IMR-90 (cell line): ENCODE data around the gene CAMTA1. TPM values are rescaled to one million over a fixed set of nuclear protein-coding genes. Genes with fewer than 3 reads are reported as not detected.

Experiments used
- ATAC-seq: fragments of 200-7000 bp; cut with Tn5 transposase; 2 replicates; pipeline ENCODE4 v1.9.1; 2020; ENCODE audit warnings: low read depth, mild to moderate bottlenecking, moderate library complexity
- BruUV-seq: library from RNA; stranded (reverse); fragments of 400-500 nt; replicated peaks from 2 replicates; lab custom pipeline; 2021; lab: Mats Ljungman, UMichigan
- CTCF ChIA-PET: fragments of 300-600 bp; formaldehyde crosslinking; extraction: SDS; loops from one replicate; lab custom pipeline; 2021; ENCODE audit warnings: antibody characterized with exemption; lab: Yijun Ruan, JAX
- POLR2A ChIA-PET: fragments of 300-600 bp; sonication (Branson Sonifier 250); formaldehyde crosslinking; loops from one replicate; lab custom pipeline; 2022; ENCODE audit warnings: antibody characterized with exemption; ENCODE audit not compliant: unreplicated experiment; lab: Charles Lee
- DNase-seq: peaks from one replicate; pipeline ENCODE4 v3.0.0; 2013
- H2AFZ ChIP-seq: replicated peaks from 2 replicates; pipeline ENCODE3; 2013; ENCODE audit warnings: low read length, mild to moderate bottlenecking; ENCODE audit not compliant: poor library complexity
- H2AK5ac ChIP-seq: 2 replicates; pipeline ENCODE4 v1.6.1; 2013; ENCODE audit warnings: low read depth, low read length, inconsistent platforms
- H2AK9ac ChIP-seq: replicated peaks from 2 replicates; pipeline ENCODE3; 2013; ENCODE audit warnings: mild to moderate bottlenecking, low read depth, low read length, moderate library complexity; ENCODE audit not compliant: poor library complexity
- H2BK120ac ChIP-seq: 2 replicates; pipeline ENCODE4 v1.6.1; 2013; ENCODE audit warnings: low read depth, low read length, inconsistent platforms
- H2BK15ac ChIP-seq: 3 replicates; pipeline ENCODE4 v1.6.1; 2013; ENCODE audit warnings: low read depth, low read length, inconsistent platforms
- H2BK20ac ChIP-seq: 2 replicates; pipeline ENCODE4 v1.6.1; 2013; ENCODE audit warnings: low read depth, mild to moderate bottlenecking, inconsistent platforms, low read length, moderate library complexity
- H2BK5ac ChIP-seq: 2 replicates; pipeline ENCODE4 v1.6.1; 2013; ENCODE audit warnings: mild to moderate bottlenecking, low read depth, low read length, inconsistent platforms; ENCODE audit not compliant: poor library complexity, severe bottlenecking
- H3K14ac ChIP-seq: replicated peaks from 2 replicates; pipeline ENCODE4 v1.6.1; 2013; ENCODE audit warnings: low read depth, low read length, inconsistent platforms
- H3K18ac ChIP-seq: 2 replicates; pipeline ENCODE4 v1.6.1; 2013; ENCODE audit warnings: low read depth, low read length, control low read depth
- H3K23ac ChIP-seq: 2 replicates; pipeline ENCODE4 v1.6.1; 2013; ENCODE audit warnings: low read depth, low read length, inconsistent platforms
- H3K27ac ChIP-seq: 2 replicates; pipeline ENCODE4 v1.5.1; 2013; ENCODE audit warnings: mild to moderate bottlenecking, control low read depth, low read length; ENCODE audit not compliant: insufficient read depth
- H3K27me3 ChIP-seq: 2 replicates; pipeline ENCODE4 v1.6.1; 2013; ENCODE audit warnings: low read length; ENCODE audit not compliant: control insufficient read depth, insufficient read depth
- H3K36me3 ChIP-seq: 2 replicates; pipeline ENCODE4 v1.6.1; 2013; ENCODE audit warnings: low read length, mixed read lengths; ENCODE audit not compliant: control insufficient read depth, insufficient read depth
- H3K4ac ChIP-seq: 2 replicates; pipeline ENCODE4 v1.6.1; 2013; ENCODE audit warnings: low read depth, low read length, inconsistent platforms
- H3K4me1 ChIP-seq: 2 replicates; pipeline ENCODE4 v1.6.1; 2013; ENCODE audit warnings: low read length, mixed read lengths; ENCODE audit not compliant: control insufficient read depth, insufficient read depth
- H3K4me2 ChIP-seq: 2 replicates; pipeline ENCODE4 v1.6.1; 2013; ENCODE audit warnings: low read depth, mild to moderate bottlenecking, control low read depth, low read length, moderate library complexity
- H3K4me3 ChIP-seq: 2 replicates; pipeline ENCODE4 v1.5.1; 2013; ENCODE audit warnings: low read depth, mild to moderate bottlenecking, control low read depth, low read length, moderate library complexity; ENCODE audit not compliant: insufficient read depth
- H3K56ac ChIP-seq: 2 replicates; pipeline ENCODE4 v1.6.1; 2013; ENCODE audit warnings: low read length, inconsistent platforms; ENCODE audit not compliant: insufficient read depth; ENCODE audit errors: extremely low read depth
- H3K79me1 ChIP-seq, 2 experiments: 2 replicates each; pipeline ENCODE4 v1.6.1; 2013; ENCODE audit warnings: low read length in 2 of 2, inconsistent platforms in 1 of 2, low read depth in 1 of 2
- H3K9ac ChIP-seq: 2 replicates; pipeline ENCODE4 v1.6.1; 2013; ENCODE audit warnings: low read depth, low read length, control low read depth
- H3K9me1 ChIP-seq: 2 replicates; pipeline ENCODE4 v1.6.1; 2013; ENCODE audit warnings: low read length, inconsistent platforms; ENCODE audit not compliant: insufficient read depth
- H3K9me3 ChIP-seq: 2 replicates; pipeline ENCODE4 v1.6.1; 2013; ENCODE audit warnings: low read length; ENCODE audit not compliant: control insufficient read depth, insufficient read depth
- H4K20me1 ChIP-seq: 2 replicates; pipeline ENCODE4 v1.6.1; 2013; ENCODE audit warnings: low read length, inconsistent platforms; ENCODE audit not compliant: insufficient read depth
- H4K5ac ChIP-seq: 2 replicates; pipeline ENCODE4 v1.6.1; 2013; ENCODE audit warnings: mild to moderate bottlenecking, low read depth, low read length, control low read depth
- H4K8ac ChIP-seq, 2 experiments: 2 replicates each; pipeline ENCODE4 v1.6.1; 2013; ENCODE audit warnings: low read depth in 2 of 2, low read length in 2 of 2, control low read depth in 1 of 2, inconsistent platforms in 1 of 2
- H4K91ac ChIP-seq: 2 replicates; pipeline ENCODE4 v1.6.1; 2013; ENCODE audit warnings: low read depth, low read length, inconsistent platforms; ENCODE audit not compliant: insufficient read depth
- CEBPB ChIP-seq: IDR thresholded peaks from 2 replicates; pipeline ENCODE4 v1.6.1; 2012; ENCODE audit warnings: low read depth, low read length, improper control_type of control experiment
- FOS ChIP-seq: fragments of 150-350 bp; IDR thresholded peaks from 2 replicates; pipeline ENCODE4 v1.6.1; 2016; ENCODE audit warnings: low read depth, low read length
- MXI1 ChIP-seq: IDR thresholded peaks from 2 replicates; pipeline ENCODE4 v1.6.1; 2012; ENCODE audit warnings: low read depth, mild to moderate bottlenecking, low read length, moderate library complexity, borderline replicate concordance
- POLR2A ChIP-seq: IDR thresholded peaks from 2 replicates; pipeline ENCODE4 v1.6.1; 2012; ENCODE audit warnings: mild to moderate bottlenecking, low read depth, low read length
- RCOR1 ChIP-seq: IDR thresholded peaks from 2 replicates; pipeline ENCODE4 v1.6.1; 2012; ENCODE audit warnings: mild to moderate bottlenecking, low read length, improper control_type of control experiment; ENCODE audit not compliant: insufficient replicate concordance
- SMC3 ChIP-seq: fragments of 150-350 bp; IDR thresholded peaks from 2 replicates; pipeline ENCODE4 v1.6.1; 2016; ENCODE audit warnings: low read depth, mild to moderate bottlenecking, antibody characterized with exemption, low read length, moderate library complexity
- WGBS, 2 experiments: methylation state at CpG; one replicate each; pipeline versions ENCODE4 v1.1.5 to v1.1.7; 2013; ENCODE audit warnings: missing lambda C conversion rate in 2 of 2; ENCODE audit not compliant: insufficient read length in 1 of 2; ENCODE audit errors: extremely low coverage in 2 of 2; 5-methylcytosine and 5-hydroxymethylcytosine counted together
- dilution Hi-C: fragments of 300-500 bp; cut with HindIII; formaldehyde crosslinking; loops from one replicate; pipeline ENCODE4 v1.14.3; 2018; ENCODE audit warnings: low sequenced_read_pairs; ENCODE audit not compliant: unreplicated experiment
- in situ Hi-C: fragments of 300-500 bp; cut with MboI; formaldehyde crosslinking; loops from 3 replicates; pipeline ENCODE4 v1.14.3; 2019; ENCODE audit warnings: low sequenced_read_pairs, inconsistent platforms, mixed read lengths
- intact Hi-C: fragments of 100-400 bp; cut with micrococcal nuclease; formaldehyde crosslinking; loops from 2 replicates; pipeline ENCODE4 v1.10.0; 2022
- polyA plus RNA-seq, 3 experiments: library from polyadenylated mRNA; depleted of rRNA; stranded (reverse); fragments of >200 nt; gene quantifications; 2 replicates each; pipeline ENCODE4 v1.2.3, GENCODE V29; 2012; ENCODE audit warnings: low replicate concordance in 1 of 3
- total RNA-seq: library from RNA; depleted of rRNA; stranded (reverse); fragments of >200 nt; gene quantifications from 2 replicates; pipeline ENCODE4 v1.2.3, GENCODE V29; 2012
- TF ChIP-seq, protein P1 (sequence below): fragments of 150-350 bp; IDR thresholded peaks from 2 replicates; pipeline ENCODE4 v1.6.1; 2017; ENCODE audit warnings: mild to moderate bottlenecking, antibody characterized with exemption, low read length, low read depth
- TF ChIP-seq, protein P2 (sequence below): conservative IDR thresholded peaks from 2 replicates; pipeline ENCODE4 v1.5.1; 2012; ENCODE audit warnings: mild to moderate bottlenecking, low read depth, low read length, improper control_type of control experiment

Gene CAMTA1
- total and polyA plus RNA-seq, 2 of the 4 experiments (the other 2 are of a cell fraction): 35.5 to 74.3 TPM

DNA sequence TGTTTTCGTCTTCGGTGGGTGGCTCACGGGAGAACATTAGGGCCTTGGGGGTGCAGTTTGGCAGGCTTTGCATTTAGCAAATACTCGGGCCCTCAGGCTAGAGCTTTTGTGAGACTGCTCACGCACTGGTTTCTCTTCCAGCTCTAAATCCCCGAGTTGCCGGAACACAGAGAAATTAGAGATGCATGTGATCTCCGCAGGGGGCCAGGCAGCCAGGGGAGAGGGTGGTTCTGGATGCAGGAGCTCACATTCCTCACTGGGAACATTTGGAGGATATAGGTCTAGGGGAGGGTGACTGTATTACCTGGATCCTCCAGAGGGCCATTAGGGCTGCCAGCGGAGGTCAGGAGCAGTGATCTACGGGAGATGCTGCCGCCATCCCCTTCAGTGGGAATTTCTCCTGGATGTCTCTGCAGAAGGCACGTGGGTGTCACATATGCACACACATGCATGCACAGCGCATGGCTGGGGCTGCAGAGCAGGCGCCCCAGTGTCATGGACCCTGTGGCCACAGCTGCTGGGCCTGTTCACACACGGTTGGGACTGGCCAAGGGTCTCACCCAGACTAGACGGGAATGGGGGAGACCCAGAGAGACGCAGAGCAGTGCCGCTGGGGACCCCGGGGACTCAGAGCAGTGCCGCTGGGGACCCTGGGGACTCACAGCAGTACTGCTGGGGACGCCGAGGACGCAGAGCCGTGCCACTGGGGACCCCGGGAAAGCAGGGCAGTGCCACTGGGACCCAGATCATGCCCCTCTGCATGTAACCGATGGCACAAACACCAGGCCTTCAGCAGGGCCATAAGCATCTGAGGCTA is 258.7 kb downstream of the CAMTA1 start (continued):
- TF ChIP-seq, protein P1, sequence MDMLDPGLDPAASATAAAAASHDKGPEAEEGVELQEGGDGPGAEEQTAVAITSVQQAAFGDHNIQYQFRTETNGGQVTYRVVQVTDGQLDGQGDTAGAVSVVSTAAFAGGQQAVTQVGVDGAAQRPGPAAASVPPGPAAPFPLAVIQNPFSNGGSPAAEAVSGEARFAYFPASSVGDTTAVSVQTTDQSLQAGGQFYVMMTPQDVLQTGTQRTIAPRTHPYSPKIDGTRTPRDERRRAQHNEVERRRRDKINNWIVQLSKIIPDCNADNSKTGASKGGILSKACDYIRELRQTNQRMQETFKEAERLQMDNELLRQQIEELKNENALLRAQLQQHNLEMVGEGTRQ: no peak
- TF ChIP-seq FOS: no peak

DNA sequence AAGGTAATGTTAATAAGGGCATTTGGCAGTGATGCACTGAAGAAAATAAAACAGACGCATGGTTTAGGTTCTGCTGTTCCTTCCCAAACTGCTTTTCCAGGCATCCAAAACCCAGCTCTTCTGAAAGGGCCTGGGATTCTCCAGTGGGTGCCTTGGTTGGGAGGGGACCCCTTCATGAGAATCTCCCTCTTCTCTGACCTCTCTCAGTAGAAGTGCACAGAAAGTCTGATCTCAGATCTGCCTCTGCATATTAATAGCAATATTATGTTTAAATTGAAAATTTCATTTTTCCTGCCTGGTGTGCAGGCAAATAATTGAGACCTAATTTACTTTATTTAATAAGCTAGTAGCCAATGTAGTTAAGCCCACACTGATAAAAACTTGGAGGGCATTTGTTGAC is 260.6 kb downstream of the CAMTA1 start:
- Histone ChIP-seq H2AFZ (no peak overlapping the region), H2BK20ac (no peak overlapping the region), H3K36me3 (no peaks in the 10 kb centered on the region), H3K23ac (no peak overlapping the region), H3K4me2 (no peak overlapping the region), H3K4me3 (no peak overlapping the region), H4K20me1 (no peaks in the 10 kb centered on the region), H4K5ac (no peak overlapping the region), H3K4me1 (no peaks in the 10 kb centered on the region), H2BK15ac (no peak overlapping the region), H3K14ac (no peak overlapping the region), H2BK5ac (no peak overlapping the region), H3K27me3 (peaks cover 16% of the 10 kb centered on the region), H4K91ac (no peak overlapping the region), H3K27ac (no peak overlapping the region), H3K4ac (no peak overlapping the region), H2BK120ac (no peak overlapping the region), H3K18ac (no peak overlapping the region), H2AK9ac (no peak overlapping the region), H3K9me1 (no peaks in the 10 kb centered on the region), H3K79me1 (no peaks in the 10 kb centered on the region), H3K9ac (no peak overlapping the region), H3K9me3 (peaks cover 2% of the 10 kb centered on the region), H3K56ac (no peak overlapping the region), H4K8ac (no peak overlapping the region), H2AK5ac (no peak overlapping the region)
- POLR2A ChIA-PET: no interaction called here
- TF ChIP-seq, protein P2, sequence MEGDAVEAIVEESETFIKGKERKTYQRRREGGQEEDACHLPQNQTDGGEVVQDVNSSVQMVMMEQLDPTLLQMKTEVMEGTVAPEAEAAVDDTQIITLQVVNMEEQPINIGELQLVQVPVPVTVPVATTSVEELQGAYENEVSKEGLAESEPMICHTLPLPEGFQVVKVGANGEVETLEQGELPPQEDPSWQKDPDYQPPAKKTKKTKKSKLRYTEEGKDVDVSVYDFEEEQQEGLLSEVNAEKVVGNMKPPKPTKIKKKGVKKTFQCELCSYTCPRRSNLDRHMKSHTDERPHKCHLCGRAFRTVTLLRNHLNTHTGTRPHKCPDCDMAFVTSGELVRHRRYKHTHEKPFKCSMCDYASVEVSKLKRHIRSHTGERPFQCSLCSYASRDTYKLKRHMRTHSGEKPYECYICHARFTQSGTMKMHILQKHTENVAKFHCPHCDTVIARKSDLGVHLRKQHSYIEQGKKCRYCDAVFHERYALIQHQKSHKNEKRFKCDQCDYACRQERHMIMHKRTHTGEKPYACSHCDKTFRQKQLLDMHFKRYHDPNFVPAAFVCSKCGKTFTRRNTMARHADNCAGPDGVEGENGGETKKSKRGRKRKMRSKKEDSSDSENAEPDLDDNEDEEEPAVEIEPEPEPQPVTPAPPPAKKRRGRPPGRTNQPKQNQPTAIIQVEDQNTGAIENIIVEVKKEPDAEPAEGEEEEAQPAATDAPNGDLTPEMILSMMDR: no peak
- TF ChIP-seq CEBPB (no peak), RCOR1 (no peak), MXI1 (no peak), SMC3 (no peak), POLR2A (no peak), FOS (no peak)
- in situ Hi-C loops (no loop called here), dilution Hi-C loops (no loop called here), intact Hi-C loops (no loop called here)
- CTCF ChIA-PET: no interaction called here
- WGBS, 2 experiments: no CpG with 5 or more reads among the region's 1 CpG
- DNase-seq (no peak), ATAC-seq (no peak)
- no TSS peak for BruUV-seq
